GM19395 (cell line): ENCODE data around the gene EXOC3L1.

Experiments used
- ATAC-seq: cut with Tn5 transposase; IDR thresholded peaks from one replicate; pipeline ENCODE4 v1.9.1; 2021; ENCODE audit warnings: mild to moderate bottlenecking, moderate library complexity; ENCODE audit not compliant: unreplicated experiment

The EXOC3L1 gene

DNA sequence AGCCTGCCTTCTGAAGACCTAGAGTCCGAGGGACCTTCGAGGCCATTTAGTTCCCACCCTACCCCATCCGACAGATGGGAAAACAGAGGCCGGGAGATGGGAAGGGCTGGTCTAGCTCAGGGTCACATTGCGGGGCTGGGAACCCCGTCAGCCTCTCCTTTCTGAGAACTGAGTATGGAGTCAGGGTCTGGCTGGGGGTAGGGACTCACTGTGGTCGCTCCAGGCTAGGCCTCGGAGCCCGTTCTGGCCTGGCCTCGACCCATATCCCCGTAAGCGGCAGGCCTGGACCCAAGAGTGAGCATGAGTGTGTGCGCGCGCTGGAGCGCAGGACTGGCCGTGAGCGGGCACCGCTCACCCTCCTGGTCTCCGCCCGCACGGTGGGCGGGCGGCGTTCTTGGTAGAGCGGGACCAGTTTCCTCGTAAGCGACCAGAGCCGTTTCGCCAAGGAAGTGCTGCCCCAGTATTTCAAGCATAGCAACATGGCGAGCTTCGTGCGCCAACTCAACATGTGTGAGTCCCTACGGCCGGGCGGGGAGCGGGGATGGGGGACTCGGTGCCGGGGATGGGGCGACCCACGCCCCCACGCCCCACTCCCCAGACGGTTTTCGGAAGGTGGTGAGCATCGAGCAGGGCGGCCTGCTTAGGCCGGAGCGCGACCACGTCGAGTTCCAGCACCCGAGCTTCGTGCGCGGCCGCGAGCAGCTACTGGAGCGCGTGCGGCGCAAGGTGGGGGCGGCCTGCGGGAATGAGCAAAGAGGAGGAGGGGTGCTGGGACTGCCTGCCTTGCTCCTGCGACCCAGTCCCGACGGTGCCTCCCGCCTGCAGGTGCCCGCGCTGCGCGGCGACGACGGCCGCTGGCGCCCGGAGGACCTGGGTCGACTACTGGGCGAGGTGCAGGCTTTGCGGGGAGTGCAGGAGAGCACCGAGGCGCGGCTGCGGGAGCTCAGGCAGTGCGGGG lies 24.5 kb downstream of the EXOC3L1 start:
- no peak for ATAC-seq

DNA sequence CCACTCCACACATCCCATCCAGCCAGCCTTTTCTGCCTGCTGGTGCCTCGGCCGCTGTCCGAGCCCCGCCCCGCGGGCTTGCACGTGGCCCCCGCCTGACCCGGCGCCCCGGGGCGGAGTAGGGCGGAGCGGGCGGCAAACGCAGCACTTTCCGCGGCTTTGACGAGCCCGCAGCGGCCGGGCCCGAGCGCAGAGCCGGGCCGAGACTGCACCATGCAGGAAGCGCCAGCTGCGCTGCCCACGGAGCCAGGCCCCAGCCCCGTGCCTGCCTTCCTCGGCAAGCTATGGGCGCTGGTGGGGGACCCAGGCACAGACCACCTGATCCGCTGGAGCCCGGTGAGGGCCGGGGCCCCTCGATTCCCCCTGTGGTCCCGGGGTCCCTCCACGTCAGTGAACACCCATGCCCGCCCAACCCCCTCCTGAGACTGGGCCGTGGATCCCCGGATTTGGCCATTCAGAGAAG lies 25.3 kb downstream of the EXOC3L1 start, which contains the start of gene HSF4:
HSF4 (plus strand) TSS at position 147 of the 463 bp plus-strand sequence; CDS start at position 214, 67 bp downstream.
- ATAC-seq: no peak

DNA sequence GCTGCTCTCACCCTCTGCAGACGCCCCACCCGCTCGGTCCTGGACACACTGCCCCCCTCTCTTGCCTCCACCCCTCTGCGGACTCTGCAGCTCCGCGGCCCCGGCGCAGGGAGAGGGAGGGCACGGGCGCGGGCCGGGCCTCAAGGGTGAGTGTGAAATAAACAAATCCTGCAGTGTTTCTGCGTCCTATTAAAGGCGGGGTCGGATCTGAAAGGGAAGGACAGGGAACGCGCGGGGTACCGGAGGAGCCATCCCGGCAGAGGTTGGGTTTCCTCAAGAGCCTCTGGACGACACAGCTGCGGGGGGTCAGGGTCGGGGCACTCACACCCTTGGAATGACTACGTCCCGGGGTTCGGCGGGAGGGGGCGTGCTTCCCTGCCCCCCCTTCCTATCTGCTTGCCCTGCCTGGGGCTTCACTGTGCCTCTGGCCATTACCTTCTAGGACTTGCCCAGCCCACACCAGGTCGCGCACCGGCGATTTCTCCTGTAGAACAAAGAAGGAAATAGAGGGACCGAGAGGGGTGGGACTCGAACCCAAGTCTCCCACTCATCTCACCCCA lies 25.9 kb downstream of the EXOC3L1 start:
- ATAC-seq: no peak

DNA sequence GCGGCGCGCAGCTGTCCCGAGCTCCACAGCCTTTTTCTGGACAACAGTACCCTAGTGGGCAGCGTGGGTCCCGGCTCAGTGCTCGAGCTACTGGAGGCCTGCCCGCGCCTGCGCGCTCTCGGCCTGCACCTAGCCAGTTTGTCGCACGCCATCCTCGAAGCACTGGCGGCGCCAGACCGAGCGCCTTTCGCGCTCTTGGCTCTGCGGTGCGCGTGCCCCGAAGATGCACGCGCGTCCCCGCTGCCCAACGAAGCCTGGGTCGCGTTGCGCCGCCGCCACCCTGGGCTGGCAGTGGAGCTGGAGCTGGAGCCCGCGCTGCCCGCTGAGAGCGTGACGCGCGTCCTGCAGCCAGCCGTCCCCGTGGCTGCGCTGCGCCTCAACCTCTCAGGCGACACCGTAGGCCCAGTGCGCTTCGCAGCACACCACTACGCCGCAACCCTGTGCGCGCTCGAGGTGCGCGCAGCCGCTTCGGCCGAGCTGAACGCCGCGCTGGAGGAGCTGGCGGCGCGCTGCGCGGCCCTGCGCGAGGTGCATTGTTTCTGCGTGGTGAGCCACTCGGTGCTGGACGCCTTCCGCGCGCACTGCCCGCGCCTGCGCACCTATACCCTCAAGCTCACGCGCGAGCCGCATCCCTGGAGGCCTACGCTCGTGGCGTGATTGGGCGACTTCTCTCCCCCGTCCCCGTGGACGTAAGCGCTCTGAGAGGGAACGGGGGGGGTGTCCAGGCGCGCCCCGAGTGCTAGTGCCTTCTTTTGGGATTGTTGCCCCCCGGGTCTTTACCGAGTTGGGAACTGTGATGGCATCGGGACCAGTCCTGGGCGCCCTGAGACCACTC lies 26.6 kb downstream of the EXOC3L1 start:
- ATAC-seq: no peak

DNA sequence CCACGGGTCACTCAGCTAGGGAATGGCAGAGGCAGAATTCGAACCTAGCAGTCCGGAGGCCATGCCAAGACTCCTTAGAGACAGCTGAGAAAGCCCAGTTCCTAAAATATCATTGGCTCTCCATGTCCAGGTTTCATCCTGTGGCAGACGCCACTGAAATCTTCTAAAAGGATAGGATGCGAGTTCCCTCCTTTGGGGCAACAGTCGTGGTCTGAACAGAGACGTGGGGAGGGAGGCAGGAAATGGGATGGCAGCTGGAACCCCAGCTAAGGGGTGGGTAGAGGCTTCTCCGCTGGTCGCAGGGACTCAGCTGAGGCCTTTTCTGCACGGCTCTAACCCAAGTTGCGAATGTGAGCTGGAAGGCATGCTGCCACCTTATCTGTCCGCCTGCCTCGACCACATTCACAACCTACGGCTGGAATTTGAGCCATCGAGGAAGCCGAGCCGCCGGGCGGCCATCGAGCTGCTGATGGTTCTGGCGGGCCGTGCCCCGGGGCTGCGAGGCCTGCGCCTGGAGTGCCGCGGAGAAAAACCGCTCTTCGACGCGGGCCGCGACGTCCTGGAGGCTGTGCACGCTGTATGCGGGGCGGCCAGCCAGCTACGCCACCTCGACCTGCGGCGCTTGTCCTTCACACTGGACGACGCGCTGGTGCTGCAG lies 27.3 kb downstream of the EXOC3L1 start:
- no peak for ATAC-seq

DNA sequence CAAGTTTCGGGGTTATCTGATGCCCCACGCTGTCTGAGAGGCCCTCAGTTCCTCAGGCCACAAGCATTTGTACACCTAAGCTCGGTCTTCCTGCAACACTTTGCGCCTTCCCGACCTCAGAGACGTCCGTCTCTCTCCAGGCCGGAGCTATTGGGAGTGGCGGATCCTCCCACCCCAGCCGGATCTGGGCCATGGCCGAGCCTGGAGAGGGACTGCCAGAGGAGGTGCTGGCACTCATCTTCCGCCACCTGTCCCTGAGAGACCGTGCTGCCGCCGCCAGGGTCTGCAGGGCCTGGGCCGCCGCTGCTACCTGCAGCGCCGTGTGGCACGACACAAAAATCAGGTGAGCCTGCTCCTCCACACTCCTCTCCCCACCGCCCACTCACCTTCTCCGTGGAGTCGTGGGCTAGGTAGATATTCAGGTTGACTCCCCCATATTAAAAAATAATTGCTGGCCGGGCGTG lies 28.3 kb downstream of the EXOC3L1 start:
- ATAC-seq: no peak

DNA sequence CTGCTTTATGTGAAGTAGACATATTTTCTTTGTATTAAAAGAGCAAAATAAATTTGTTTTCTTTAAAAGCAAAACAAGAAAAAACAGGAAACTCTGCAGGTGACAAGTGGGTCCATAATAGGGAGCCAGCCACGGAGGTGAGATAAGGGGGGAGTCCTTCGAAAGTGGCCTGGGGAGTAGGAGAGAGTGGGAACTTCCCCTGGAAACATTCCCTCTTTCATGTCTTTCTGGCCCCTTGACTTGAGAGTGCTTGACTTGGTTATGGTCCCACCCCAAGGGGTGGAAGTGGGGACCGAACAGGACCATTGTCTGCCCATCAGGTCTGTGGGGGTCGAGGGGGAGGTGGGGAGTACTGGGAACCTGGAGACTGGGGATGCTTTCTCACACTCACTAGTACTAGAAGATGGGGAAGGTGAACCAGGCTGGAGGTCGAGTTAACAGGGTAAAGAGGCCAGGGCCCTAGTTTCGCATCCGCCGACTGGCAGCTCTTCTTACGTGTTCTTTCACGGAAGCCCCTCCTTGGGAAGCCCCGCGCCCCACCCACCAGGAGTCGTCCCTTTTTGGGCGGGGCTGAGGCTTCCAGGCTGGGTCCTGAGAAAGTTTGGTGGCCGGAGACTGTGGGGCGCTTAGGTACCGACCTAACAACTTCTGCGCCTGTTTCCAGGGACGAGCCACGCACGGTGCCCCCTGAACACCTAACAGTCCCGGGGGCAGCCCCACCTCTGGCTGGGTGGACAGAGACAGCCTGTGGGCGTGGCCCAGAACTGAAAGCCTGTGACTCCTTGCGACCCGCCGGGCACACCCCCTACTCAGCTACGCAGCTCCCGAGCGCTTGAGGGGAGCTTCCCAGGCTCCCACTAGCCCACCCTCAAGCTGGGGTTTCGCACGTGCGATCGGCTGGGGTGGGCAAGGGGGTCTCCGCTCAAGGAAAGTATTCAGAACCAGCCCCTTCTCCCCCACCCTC lies 31.0 kb downstream of the EXOC3L1 start:
- ATAC-seq: peak; percentile 44

DNA sequence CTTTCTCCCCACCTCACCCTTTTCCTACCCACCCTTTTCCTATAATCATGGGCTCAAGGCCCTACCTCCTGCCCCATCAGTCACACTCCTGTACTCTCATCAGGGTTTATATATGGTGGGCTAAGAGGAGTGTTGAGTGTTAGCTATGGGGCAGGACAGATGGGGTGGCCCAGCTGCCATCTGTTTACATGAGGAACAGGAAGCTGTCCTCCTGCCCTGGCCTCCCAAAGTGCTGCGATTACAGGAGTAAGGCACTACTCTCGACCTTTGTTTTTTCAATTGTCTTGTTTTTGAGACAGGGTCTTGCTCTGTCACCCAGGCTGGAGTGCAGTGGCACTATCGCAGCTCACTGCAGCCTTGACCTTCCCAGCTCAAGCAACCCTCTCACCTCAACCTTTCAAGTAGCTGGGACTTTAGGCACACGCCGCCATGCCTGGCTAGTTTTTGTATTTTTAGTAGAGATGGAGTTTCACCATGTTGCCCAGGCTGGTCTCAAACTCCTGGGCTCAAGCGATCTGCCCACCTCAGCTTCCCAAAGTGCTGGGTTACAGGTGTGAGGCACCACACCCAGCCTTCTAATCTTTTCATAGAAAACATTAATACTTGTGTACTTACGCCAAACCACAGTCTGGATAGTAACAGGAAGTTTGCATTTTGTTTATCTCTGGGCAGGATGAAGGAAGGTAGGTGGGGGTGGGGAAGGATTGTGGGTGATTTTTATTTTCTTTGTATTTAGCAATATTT lies 31.9 kb downstream of the EXOC3L1 start:
- ATAC-seq: no peak

DNA sequence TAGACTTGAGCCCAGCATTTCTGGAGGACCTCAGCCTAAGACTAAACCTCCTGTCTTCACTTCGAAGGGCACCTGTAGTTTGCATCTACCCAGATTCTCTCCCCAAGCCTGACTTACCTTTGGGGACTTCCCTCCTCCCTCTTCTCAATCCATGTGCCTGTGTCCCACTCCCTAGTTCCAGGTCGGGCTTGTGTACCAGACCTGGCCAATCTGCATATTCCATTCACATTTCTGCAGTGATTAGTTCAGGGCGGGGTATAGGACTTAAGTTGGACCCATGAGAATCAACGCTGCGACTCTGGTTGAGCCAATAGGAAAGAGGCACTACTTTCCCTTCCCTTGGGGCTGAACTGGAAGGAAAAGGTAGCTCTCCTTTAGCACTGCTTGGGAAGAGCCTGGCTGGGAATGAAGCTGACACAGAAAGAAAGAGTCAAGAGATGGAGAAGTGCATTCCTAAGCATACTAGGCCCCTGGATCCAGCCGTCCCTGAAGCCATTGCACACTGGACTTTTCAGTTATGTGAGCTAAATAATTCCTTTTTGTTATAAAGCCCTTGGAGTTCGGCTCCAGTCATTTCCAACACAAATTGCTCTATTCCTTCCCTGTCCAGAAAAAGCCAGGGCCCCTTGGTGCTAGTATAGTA lies 32.7 kb downstream of the EXOC3L1 start:
- ATAC-seq: no peak

DNA sequence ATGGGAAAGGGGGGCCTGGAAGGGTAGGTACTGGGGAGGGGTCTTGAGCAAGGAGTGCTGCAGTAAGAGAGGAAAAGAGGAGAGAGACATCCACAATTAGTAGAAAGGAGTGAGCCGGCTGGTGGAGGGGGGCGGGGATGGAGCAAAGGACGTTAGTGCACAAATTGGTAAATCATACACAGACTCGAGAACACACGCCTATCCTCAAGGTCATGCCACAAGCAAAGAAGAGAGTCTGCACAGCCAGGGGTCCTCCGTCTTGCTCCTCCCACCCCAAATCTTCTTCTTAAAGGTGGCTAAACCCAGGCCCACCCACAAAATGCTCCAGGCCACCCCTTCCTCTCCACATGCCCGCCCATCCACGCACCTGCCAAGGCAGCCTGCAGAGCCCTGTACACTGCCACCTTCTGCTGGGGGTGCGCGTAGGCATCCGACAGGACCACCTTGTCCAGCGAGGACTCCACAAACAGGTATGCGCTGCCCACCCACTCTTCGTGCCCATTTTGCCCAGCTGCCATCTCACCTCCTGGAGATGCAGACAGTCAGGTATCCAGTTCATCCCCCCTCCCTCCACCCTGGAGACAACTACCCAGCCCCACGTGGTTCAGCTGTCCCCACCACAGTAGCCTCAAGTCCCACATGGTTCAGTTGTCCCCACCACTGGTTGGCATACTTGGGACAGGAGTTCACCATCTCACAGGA lies 33.6 kb downstream of the EXOC3L1 start:
- ATAC-seq: no peak

DNA sequence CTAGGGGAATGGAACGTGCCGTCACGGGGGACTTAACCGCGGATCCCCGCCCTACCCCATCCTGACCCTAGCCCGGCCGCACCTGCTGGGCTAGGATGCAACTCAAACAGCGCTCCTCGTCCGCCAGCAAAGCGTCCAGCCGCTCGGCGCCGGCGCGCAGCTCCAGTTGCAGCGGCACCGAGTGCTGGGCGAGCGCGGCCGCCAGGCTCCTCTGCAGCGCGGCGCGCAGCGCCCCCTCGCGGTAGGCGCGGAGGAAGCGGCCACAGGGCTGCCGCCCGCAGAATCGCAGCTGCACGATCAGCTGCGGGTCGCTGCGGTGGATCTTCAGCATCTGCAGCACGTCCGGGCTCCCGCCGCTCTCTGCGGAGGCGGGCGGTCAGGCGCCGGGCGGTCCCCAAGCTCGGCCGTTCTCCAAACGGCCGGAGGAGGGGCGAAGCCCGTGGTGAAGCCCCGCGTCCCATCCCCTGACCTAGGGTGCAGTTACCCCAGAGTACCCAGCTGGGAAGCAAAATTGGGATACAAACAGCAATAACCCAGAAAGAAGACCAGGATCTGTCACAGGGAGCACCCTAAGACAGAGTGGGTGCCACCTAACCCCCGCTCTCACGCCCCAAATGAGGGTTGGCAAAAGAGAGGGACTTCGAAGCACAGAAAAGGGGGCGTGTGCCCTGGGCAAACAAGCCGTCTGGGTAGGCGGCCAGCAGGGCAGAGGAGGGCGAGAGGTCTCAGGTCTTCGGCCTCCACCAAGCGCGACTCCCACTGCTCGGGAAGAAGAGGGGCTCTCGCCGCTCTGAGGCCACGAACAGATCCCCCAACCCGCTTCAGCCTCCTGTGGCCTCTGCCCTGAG lies 34.4 kb downstream of the EXOC3L1 start:
- peak; percentile 28 for ATAC-seq

DNA sequence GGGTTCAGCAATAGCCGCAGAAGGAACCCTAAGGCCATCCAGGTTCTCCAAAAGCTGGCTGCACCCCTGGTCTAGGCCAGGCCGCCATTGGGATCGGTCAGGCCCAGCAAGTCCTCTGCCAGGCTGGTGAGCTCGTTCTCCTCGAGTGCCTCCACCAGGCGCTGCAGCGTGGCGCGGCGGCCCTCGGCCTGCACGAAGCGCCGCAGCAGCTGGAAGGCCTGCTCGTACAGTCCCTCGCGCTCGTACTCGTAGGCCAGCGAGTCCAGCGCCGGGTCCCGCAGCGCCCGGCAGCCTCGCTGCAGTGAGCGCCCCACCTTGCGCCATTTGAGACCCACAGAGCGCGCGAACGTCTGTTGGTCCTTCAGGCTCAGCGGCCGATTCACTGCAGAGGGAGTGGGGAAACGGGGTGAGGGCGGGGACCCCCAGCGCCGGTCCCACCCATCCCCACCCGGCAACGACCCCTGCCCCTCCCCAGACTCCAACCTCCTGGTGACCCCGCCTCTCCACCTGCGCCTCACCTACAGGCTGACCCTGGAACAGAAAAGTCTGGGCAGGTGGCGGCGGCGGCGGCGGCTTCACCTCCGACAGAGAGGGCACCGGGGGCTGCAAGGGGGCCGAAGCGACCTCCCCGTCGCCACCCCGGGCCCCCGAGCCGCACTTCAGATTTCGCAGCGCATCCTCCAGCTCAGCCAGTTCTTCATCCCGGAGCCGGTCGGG lies 35.2 kb downstream of the EXOC3L1 start:
- ATAC-seq: no peak

DNA sequence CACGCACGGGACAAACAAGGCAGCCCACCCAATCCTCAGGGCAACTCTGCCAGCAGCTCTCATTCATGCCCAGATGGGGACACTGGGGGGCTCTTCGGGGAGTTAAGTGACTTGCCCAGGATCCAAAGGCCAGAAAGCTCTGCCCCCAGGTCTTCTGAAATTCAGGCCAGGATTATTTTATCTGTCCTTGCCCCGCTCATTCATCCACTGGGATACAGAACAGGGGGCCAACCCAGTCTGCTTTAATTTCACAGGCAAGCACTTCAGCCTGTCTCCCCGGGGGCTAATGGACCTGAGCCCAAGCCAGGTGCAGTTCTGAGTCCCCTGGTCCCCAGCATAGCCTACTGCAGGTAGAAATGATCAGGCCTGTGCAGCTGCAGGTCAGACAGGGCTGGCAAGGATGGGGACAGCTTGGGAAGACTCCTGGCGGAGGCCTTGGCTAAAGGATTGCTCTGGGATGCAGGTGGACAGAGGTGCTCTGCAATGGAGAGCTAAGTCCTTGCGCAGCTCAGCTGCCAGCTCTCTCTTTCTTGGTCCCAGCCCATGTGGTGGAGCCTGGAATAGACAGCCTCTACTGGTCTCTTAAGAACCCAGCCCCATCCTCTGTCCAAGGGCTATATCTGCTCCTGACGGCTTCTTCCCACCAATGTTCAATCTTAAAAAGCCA lies 38.4 kb downstream of the EXOC3L1 start:
- no peak for ATAC-seq

DNA sequence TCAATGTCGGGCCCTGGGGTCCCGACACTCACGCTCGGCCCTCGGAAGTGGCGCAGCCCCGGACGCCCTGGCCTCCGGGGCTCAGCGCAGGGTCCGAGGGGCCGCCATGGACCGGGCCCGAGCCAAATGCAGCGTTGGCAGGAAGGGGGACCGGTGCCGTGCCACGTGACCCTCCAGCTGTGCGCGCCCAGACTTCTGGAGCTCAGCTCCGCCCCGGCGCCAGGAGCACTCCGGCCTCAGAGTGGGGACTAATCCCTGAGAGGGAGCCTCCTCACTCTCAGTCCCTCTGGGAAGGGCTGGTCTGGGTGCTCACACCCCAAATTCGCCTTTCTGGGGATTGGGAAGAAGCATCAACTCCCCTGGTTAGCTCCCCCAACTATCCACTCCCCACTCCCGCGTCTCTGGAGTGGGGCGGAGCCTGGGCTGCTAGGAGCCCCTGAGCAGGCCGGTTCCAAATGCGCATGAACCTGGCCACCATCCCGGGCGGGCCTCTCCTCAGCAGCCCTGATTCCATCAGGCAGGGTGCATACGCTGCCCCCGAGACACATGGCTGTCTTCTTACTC lies 39.0 kb downstream of the EXOC3L1 start, which contains the start of gene B3GNT9:
B3GNT9 (minus strand) TSS at position 166 of the 564 bp plus-strand sequence. CDS start 513 bp downstream, outside the sequence.
- peak; percentile 59 for ATAC-seq
